A549 (cell line): Measurements from ENCODE around the gene ENO4.

Experiments used
- ZC3H11A ChIP-seq: fragments of 450-650 bp; IDR thresholded peaks from 2 replicates; pipeline ENCODE4 v1.6.1; 2014; ENCODE audit warnings: antibody characterized with exemption, mild to moderate bottlenecking
- TF ChIP-seq, protein P1 (sequence below): fragments of >200 bp; sonication (Bioruptor Twin); formaldehyde crosslinking; IDR thresholded peaks from 3 replicates; pipeline ENCODE4 v1.5.1; 2016

DNA sequence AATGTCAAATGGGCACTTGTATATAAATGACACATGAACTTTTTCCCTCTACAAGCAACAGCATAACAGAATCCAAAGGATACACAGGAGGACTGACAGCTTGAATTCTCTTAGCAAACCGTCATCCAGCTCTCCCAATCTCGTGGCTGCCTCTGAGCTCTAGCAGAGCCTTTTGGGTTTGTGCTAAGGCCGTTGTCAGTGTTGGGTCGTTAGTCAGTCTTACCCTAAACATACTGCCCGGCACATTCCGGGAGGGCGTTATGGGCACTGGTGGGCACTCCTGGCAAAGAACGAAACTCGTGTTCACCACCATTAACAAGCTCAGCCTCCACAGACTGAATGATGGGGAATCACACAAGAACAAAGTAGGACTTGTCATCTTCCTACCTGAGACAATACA, 19.6 kb upstream of the ENO4 start:
- no peak for TF ChIP-seq ZC3H11A
- TF ChIP-seq, protein P1, sequence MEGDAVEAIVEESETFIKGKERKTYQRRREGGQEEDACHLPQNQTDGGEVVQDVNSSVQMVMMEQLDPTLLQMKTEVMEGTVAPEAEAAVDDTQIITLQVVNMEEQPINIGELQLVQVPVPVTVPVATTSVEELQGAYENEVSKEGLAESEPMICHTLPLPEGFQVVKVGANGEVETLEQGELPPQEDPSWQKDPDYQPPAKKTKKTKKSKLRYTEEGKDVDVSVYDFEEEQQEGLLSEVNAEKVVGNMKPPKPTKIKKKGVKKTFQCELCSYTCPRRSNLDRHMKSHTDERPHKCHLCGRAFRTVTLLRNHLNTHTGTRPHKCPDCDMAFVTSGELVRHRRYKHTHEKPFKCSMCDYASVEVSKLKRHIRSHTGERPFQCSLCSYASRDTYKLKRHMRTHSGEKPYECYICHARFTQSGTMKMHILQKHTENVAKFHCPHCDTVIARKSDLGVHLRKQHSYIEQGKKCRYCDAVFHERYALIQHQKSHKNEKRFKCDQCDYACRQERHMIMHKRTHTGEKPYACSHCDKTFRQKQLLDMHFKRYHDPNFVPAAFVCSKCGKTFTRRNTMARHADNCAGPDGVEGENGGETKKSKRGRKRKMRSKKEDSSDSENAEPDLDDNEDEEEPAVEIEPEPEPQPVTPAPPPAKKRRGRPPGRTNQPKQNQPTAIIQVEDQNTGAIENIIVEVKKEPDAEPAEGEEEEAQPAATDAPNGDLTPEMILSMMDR: no peak
